Measurements from ENCODE around the gene ADCY2. TPM values are rescaled to one million over a fixed set of nuclear protein-coding genes. Genes with fewer than 3 reads are reported as not detected.

ADCY2 gene
- total and polyA plus RNA-seq, 2 donors: 0.42 to 1.0 TPM

DNA sequence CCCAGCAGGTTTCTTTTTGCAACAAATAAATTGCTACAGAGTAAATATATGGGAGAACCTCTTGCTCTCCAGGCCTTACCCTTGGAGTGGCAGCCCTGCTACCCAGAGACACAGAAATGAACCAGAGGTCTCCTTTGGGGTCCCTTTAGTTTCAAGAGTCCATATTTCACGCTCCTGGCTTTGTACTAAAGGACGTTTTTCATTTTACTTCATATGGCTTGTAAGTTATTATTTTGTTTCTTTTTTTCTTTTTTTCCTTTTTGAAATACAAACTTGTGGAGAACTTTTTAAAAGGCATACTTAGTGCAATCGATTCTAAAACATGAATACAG is 3.3 kb upstream of the ADCY2 start:
- no peaks in the 10 kb centered on the region for H3K4me1 ChIP-seq (ENCODE audit: control insufficient read depth in 2 of 2, insufficient read depth in 2 of 2, low read length in 2 of 2)
- H3K9me3 ChIP-seq (ENCODE audit: control insufficient read depth in 2 of 2, insufficient read depth in 1 of 2, low read length in 1 of 2): no peaks in the 10 kb centered on the region
- DNase-seq (ENCODE audit: low read depth in 6 of 9, low spot score in 9 of 9): no peak
- H3K27ac ChIP-seq (ENCODE audit: low read depth in 1 of 2, low read length in 1 of 2): no peak overlapping the region
- no peak overlapping the region for H3K4me3 ChIP-seq (ENCODE audit: low read length in 2 of 2)
- H3K27me3 ChIP-seq (ENCODE audit: control insufficient read depth in 2 of 2, insufficient read depth in 1 of 2, low read length in 1 of 2): peaks cover 38% of the 10 kb centered on the region in 2 donors
- WGBS: 91% methylated on average over 3 of the region's 3 CpGs
- H3K36me3 ChIP-seq (ENCODE audit: control insufficient read depth in 2 of 2, insufficient read depth in 2 of 2, low read length in 1 of 2): no peaks in the 10 kb centered on the region

DNA sequence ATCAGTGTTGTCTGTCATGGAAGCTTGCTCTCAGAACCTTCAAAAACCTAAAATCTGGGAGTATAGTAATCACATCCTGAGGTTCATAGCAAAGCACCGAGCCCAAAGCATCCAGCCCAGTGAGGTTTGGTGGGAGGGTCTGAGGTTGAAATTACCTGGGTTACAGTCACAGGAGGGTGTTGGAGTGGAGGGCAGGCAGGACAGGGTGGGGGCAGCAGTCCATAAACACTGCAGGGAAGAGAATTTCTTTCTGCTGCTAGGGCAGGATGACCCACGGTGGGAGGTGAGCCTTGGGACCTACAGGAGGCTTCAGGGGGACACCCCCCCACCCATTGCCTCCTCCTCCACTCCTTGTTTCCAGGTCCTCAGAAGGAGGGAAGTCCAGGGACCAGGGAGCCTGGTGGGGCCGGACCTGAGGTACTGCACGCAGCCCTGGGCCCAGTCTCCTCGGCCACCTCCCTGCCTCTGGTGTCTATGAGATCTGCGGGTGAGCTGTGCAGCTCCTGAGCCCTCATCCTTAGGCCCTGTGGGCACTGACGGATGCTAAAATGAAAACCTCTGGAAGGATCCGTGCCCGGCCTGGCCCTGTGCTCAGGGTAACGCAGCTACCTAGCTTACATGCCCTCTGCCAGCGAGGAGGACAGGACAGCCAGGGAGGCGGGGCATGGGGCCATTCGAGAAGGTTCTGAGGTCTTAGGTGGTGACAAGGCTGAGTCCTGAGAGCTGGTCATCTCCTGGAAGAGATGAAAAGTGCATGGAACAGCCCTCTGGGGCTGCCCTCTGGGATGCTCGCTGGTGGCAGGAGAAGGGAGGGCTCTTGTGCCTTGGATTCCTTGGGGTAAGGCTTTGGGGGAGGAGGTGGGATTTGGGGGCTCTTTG is 1.8 kb upstream of the ADCY2 start:
- Histone ChIP-seq H3K4me1 (ENCODE audit: control insufficient read depth in 2 of 2, insufficient read depth in 2 of 2, low read length in 2 of 2) (no peaks in the 10 kb centered on the region), H3K27ac (ENCODE audit: low read depth in 1 of 2, low read length in 1 of 2) (no peak overlapping the region), H3K4me3 (ENCODE audit: low read length in 2 of 2) (no peak overlapping the region), H3K36me3 (ENCODE audit: control insufficient read depth in 2 of 2, insufficient read depth in 2 of 2, low read length in 1 of 2) (no peaks in the 10 kb centered on the region), H3K27me3 (ENCODE audit: control insufficient read depth in 2 of 2, insufficient read depth in 1 of 2, low read length in 1 of 2) (peaks cover 43 to 48% of the 10 kb centered on the region in 2 donors), H3K9me3 (ENCODE audit: control insufficient read depth in 2 of 2, insufficient read depth in 1 of 2, low read length in 1 of 2) (no peaks in the 10 kb centered on the region)
- DNase-seq (ENCODE audit: low read depth in 6 of 9, low spot score in 9 of 9): no peak
- 84% methylated on average over 14 of the region's 14 CpGs for WGBS

DNA sequence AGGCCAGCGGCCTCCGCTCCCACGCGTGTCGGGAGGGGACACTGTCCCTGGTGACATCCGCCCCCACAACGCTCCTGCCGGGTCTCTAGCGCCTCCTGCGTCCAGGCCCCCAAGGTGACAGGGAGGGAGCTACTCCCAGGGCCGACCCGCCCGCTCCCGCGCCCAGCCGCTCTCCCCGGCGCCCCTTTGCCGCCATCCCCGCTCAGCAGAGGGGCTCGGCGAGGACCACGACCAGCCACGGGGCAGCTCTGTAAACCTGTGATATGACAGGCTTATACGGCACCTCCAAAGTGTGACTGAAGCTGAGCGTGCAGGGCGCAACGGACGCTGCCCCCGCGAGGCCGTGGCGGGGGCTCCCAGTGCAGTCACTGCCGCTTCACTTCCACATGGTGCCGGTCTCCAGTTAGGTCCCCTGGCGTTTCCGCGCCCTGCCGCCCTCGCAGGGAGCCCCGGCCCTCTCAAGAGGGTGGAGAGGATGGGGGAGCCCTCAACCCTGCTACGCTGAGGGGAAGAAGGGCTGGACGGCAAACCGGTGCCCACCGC is 978 bp upstream of the ADCY2 start:
- no peak for DNase-seq (ENCODE audit: low read depth in 6 of 9, low spot score in 9 of 9)
- H3K9me3 ChIP-seq (ENCODE audit: control insufficient read depth in 2 of 2, insufficient read depth in 1 of 2, low read length in 1 of 2): no peaks in the 10 kb centered on the region
- H3K27me3 ChIP-seq (ENCODE audit: control insufficient read depth in 2 of 2, insufficient read depth in 1 of 2, low read length in 1 of 2): peaks cover 43 to 48% of the 10 kb centered on the region in 2 donors
- H3K36me3 ChIP-seq (ENCODE audit: control insufficient read depth in 2 of 2, insufficient read depth in 2 of 2, low read length in 1 of 2): no peaks in the 10 kb centered on the region
- H3K4me3 ChIP-seq (ENCODE audit: low read length in 2 of 2): no peak overlapping the region
- H3K27ac ChIP-seq (ENCODE audit: low read depth in 1 of 2, low read length in 1 of 2): no peak overlapping the region
- H3K4me1 ChIP-seq (ENCODE audit: control insufficient read depth in 2 of 2, insufficient read depth in 2 of 2, low read length in 2 of 2): no peaks in the 10 kb centered on the region
- WGBS: 11% methylated on average over 45 of the region's 45 CpGs

DNA sequence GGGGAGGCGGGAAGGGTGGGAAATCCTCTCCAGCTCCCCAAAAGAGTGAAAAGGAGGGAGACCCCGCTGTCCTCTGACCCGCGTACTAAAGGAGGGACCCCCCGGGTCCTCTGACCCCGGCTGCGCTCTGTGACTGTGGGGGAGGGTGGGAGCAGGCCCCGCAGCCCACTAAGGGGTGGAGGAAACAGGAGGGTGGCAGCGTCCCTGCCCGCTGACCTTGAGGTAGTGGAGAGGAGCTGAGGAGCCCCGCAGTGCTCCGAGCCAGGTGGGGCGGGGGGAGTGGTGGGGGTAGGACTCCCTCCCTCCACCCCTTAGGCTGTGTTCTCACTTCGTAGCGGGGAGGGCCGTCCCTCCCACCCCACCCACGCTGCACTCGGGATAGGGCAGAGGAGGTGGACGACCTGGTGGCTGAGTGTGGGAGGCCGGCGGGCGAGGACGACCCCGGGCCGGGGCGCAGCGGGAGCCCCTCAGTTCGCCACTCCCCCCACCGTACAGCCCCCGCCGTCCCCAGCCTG is 449 bp upstream of the ADCY2 start:
- Histone ChIP-seq H3K4me3 (ENCODE audit: low read length in 2 of 2) (peak overlapping the region in 1 of 2 donors; percentile 24), H3K27ac (ENCODE audit: low read depth in 1 of 2, low read length in 1 of 2) (no peak overlapping the region), H3K27me3 (ENCODE audit: control insufficient read depth in 2 of 2, insufficient read depth in 1 of 2, low read length in 1 of 2) (peaks cover 43 to 48% of the 10 kb centered on the region in 2 donors), H3K36me3 (ENCODE audit: control insufficient read depth in 2 of 2, insufficient read depth in 2 of 2, low read length in 1 of 2) (no peaks in the 10 kb centered on the region), H3K4me1 (ENCODE audit: control insufficient read depth in 2 of 2, insufficient read depth in 2 of 2, low read length in 2 of 2) (no peaks in the 10 kb centered on the region), H3K9me3 (ENCODE audit: control insufficient read depth in 2 of 2, insufficient read depth in 1 of 2, low read length in 1 of 2) (no peaks in the 10 kb centered on the region)
- 3% methylated on average over 31 of the region's 31 CpGs for WGBS
- DNase-seq (ENCODE audit: low read depth in 6 of 9, low spot score in 9 of 9): no peak

DNA sequence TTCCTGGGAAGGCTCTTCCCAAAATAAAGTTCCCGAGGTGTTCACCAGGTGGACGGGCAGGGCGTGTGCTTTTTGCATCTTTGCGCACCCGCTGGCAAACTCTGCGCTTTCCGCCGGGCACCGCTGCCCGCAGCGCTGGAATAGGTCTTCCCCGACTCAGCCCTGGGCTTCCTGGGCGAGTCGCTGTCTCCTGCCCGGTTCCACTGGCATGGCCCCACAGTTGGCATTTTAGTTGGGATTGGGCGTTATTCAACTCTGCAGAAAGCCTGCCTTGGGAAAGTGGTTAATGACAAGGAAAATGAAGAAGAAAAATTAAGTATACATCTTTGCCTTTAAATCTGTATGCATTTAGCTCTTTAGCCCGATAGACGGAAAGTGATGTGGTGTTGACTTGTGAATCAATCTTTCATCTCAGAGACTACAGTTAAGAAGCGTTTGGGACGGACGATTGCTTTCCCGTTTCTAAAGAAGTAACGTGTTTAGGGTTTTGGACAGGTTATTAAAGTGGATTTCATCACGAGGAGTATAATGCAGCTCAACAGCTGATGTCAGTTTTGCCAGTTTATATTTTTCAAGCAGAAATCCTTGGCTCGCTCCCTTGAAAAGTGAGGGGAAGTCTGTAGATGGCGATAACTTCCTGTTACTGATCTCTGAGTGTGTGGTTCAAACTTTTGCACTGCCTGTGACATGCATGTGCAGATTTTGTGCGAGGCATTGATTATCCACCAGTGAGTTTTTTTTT is 946 bp downstream of the ADCY2 start:
- H3K36me3 ChIP-seq (ENCODE audit: control insufficient read depth in 2 of 2, insufficient read depth in 2 of 2, low read length in 1 of 2): no peaks in the 10 kb centered on the region
- no peaks in the 10 kb centered on the region for H3K4me1 ChIP-seq (ENCODE audit: control insufficient read depth in 2 of 2, insufficient read depth in 2 of 2, low read length in 2 of 2)
- H3K27ac ChIP-seq (ENCODE audit: low read depth in 1 of 2, low read length in 1 of 2): no peak overlapping the region
- peaks cover 43 to 48% of the 10 kb centered on the region in 2 donors for H3K27me3 ChIP-seq (ENCODE audit: control insufficient read depth in 2 of 2, insufficient read depth in 1 of 2, low read length in 1 of 2)
- DNase-seq (ENCODE audit: low read depth in 6 of 9, low spot score in 9 of 9): no peak
- no peaks in the 10 kb centered on the region for H3K9me3 ChIP-seq (ENCODE audit: control insufficient read depth in 2 of 2, insufficient read depth in 1 of 2, low read length in 1 of 2)
- WGBS: 8% methylated on average over 27 of the region's 27 CpGs
- no peak overlapping the region for H3K4me3 ChIP-seq (ENCODE audit: low read length in 2 of 2)

DNA sequence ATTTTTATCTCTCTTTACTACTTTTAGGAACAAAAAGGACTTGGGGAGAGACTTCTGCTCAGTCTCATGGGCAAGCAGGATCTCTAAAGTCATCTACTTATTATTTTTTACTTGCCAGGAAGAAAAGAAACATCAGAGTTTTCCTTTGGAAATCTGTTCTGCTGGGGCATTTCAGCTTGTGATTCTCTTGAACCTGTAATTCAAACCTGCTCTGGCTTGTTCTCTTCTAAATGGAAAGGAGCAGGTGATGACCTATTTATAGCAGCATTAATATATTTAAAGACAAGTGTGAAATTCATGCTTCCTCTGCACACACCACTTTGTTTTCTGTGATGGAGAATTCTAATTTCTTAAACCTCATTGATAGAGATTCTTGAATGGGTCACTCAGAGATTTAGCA is 2.0 kb downstream of the ADCY2 start:
- H3K36me3 ChIP-seq (ENCODE audit: control insufficient read depth in 2 of 2, insufficient read depth in 2 of 2, low read length in 1 of 2): no peaks in the 10 kb centered on the region
- H3K27me3 ChIP-seq (ENCODE audit: control insufficient read depth in 2 of 2, insufficient read depth in 1 of 2, low read length in 1 of 2): peaks cover 40 to 45% of the 10 kb centered on the region in 2 donors
- no peak overlapping the region for H3K27ac ChIP-seq (ENCODE audit: low read depth in 1 of 2, low read length in 1 of 2)
- no peak overlapping the region for H3K4me3 ChIP-seq (ENCODE audit: low read length in 2 of 2)
- no peak for DNase-seq (ENCODE audit: low read depth in 6 of 9, low spot score in 9 of 9)
- H3K4me1 ChIP-seq (ENCODE audit: control insufficient read depth in 2 of 2, insufficient read depth in 2 of 2, low read length in 2 of 2): no peaks in the 10 kb centered on the region
- no peaks in the 10 kb centered on the region for H3K9me3 ChIP-seq (ENCODE audit: control insufficient read depth in 2 of 2, insufficient read depth in 1 of 2, low read length in 1 of 2)

DNA sequence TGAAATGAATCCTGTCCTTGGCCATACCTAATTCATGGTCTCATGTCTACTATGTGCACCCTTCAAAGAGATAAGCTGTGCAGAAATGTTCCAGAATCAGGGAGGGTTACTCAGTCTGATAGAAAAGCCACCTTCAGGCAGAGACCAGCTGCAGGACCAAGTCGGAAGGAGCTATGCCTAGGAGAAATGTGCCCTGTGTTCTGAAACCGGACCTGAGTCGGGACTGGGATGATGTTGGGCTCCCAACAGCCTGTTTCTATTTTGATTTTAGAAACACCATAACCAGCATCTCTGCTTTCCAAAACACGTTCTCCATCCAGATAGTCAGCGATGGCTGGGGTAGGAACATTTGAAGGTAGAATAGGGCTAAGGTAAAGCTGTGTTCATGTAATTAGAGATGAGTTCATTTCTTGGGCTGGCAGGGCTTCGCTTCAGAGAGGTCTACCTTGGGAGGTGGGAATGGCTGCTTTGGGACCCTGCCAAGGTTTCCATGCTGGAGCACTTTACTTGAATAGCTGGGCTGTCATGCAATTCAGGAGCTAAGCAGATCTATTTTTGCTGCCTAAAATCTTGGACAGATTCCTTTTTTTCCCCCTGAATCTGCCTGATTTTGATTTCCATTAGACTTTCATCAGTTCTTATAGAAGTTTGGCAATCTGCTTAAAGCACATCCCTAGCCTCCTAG is 2.8 kb downstream of the ADCY2 start:
- 93% methylated on average over 6 of the region's 6 CpGs for WGBS
- Histone ChIP-seq H3K36me3 (ENCODE audit: control insufficient read depth in 2 of 2, insufficient read depth in 2 of 2, low read length in 1 of 2) (no peaks in the 10 kb centered on the region), H3K9me3 (ENCODE audit: control insufficient read depth in 2 of 2, insufficient read depth in 1 of 2, low read length in 1 of 2) (no peaks in the 10 kb centered on the region), H3K27me3 (ENCODE audit: control insufficient read depth in 2 of 2, insufficient read depth in 1 of 2, low read length in 1 of 2) (peaks cover 39 to 43% of the 10 kb centered on the region in 2 donors), H3K27ac (ENCODE audit: low read depth in 1 of 2, low read length in 1 of 2) (no peak overlapping the region), H3K4me1 (ENCODE audit: control insufficient read depth in 2 of 2, insufficient read depth in 2 of 2, low read length in 2 of 2) (no peaks in the 10 kb centered on the region), H3K4me3 (ENCODE audit: low read length in 2 of 2) (no peak overlapping the region)
- DNase-seq (ENCODE audit: low read depth in 6 of 9, low spot score in 9 of 9): no peak

DNA sequence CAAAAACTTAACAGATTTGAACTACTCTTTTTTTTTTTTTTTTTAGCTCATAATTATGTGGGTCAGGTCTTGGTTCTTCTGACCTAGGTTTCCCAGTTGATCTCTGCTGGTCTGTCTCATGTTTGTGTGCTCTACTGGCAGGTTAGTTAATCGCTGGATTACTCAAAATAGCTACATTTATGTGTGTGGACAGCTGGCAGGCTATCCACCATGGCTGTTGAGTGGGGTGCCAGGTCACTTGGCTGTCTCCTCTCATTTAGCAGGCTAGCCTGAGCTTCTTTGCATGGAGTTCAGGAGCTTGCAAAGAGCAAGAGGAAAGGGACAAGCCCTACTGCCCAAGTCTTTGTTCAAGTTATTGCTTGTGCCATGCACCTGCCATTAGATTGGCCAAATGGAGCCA is 9.3 kb downstream of the ADCY2 start:
- Histone ChIP-seq H3K27ac (ENCODE audit: low read depth in 1 of 2, low read length in 1 of 2) (no peak overlapping the region), H3K4me3 (ENCODE audit: low read length in 2 of 2) (no peak overlapping the region)
- 96% methylated on average over 1 of the region's 1 CpG for WGBS

More for the DNA sequence above, 9.3 kb downstream of the ADCY2 start:
- Histone ChIP-seq H3K4me1 (ENCODE audit: control insufficient read depth in 2 of 2, insufficient read depth in 2 of 2, low read length in 2 of 2) (no peaks in the 10 kb centered on the region), H3K27me3 (ENCODE audit: control insufficient read depth in 2 of 2, insufficient read depth in 1 of 2, low read length in 1 of 2) (no peaks in the 10 kb centered on the region), H3K9me3 (ENCODE audit: control insufficient read depth in 2 of 2, insufficient read depth in 1 of 2, low read length in 1 of 2) (no peaks in the 10 kb centered on the region), H3K36me3 (ENCODE audit: control insufficient read depth in 2 of 2, insufficient read depth in 2 of 2, low read length in 1 of 2) (no peaks in the 10 kb centered on the region)
- no peak for DNase-seq (ENCODE audit: low read depth in 6 of 9, low spot score in 9 of 9)

All from thymus (tissue), 11 donors.